Esophagus squamous epithelium (tissue), 5 donors: ENCODE data around the gene CCL23. TPM values are rescaled to one million over a fixed set of nuclear protein-coding genes. Genes with fewer than 3 reads are reported as not detected.

ENCODE experiments used
- DNase-seq: peaks from one replicate; lab custom pipeline; 2025; lab: John Stamatoyannopoulos, UW
- H3K27ac ChIP-seq, 4 donors: fragments of 200-600 bp; sonication (generic); one replicate each; pipeline ENCODE4 v1.5.1; 2016 to 2019; ENCODE audit warnings: mild to moderate bottlenecking in 1 of 4
- H3K27me3 ChIP-seq, 4 donors: fragments of 200-600 bp; sonication (generic); 1 replicate in 3 of 4; 2 replicates in 1 of 4; pipeline versions ENCODE4 v1.5.1 to v1.6.0; 2017 to 2021; ENCODE audit warnings: antibody characterized with exemption in 1 of 4
- H3K36me3 ChIP-seq, 3 donors: fragments of 200-600 bp; sonication (generic); one replicate each; pipeline ENCODE4 v1.5.1; 2016 to 2019
- H3K4me1 ChIP-seq, 3 donors: fragments of 200-600 bp; sonication (generic); one replicate each; pipeline ENCODE4 v1.5.1; 2017 to 2019
- H3K4me3 ChIP-seq, 4 donors: fragments of 200-600 bp; sonication (generic); 1 replicate in 3 of 4; 2 replicates in 1 of 4; pipeline ENCODE4 v1.5.1; 2016 to 2019; ENCODE audit warnings: mild to moderate bottlenecking in 2 of 4, moderate library complexity in 1 of 4
- H3K9me3 ChIP-seq, 3 donors: fragments of 200-600 bp; sonication (generic); one replicate each; pipeline ENCODE4 v1.5.1; 2016 to 2019
- POLR2A ChIP-seq, 4 donors: fragments of 450-650 bp; IDR thresholded peaks; one replicate each; pipeline ENCODE4 v1.6.1; 2017; ENCODE audit warnings: antibody characterized with exemption in 4 of 4, mild to moderate bottlenecking in 4 of 4, moderate library complexity in 3 of 4
- WGBS, 2 donors: methylation state at CpG; one replicate each; pipeline ENCODE4 v1.1.5; 2018; 5-methylcytosine and 5-hydroxymethylcytosine counted together
- intact Hi-C: fragments of 100-400 bp; cut with DNase I; formaldehyde crosslinking; loops from one replicate; pipeline ENCODE4 v1.15.0; 2022
- total RNA-seq, 4 donors: library from RNA; depleted of rRNA; stranded (reverse); fragments of >200 nt; gene quantifications; one replicate each; pipeline ENCODE4 v1.1.0, GENCODE V29; 2016
- TF ChIP-seq, protein P1 (sequence below), 6 experiments: fragments of 450-650 bp in 4 of 6; fragments of 200-600 bp in 2 of 6; sonication (generic) in 2 of 6; IDR thresholded peaks; one replicate each; pipeline ENCODE4 v1.5.1; 2016 to 2019; ENCODE audit warnings: antibody characterized with exemption in 6 of 6, mild to moderate bottlenecking in 4 of 6, moderate library complexity in 4 of 6
- donor health status: DM: yes; HTN: yes; CAD: no.

The CCL23 gene
- total RNA-seq, 4 donors from 2014 or later: 2.0 to 13.4 (median 3.4) TPM

DNA sequence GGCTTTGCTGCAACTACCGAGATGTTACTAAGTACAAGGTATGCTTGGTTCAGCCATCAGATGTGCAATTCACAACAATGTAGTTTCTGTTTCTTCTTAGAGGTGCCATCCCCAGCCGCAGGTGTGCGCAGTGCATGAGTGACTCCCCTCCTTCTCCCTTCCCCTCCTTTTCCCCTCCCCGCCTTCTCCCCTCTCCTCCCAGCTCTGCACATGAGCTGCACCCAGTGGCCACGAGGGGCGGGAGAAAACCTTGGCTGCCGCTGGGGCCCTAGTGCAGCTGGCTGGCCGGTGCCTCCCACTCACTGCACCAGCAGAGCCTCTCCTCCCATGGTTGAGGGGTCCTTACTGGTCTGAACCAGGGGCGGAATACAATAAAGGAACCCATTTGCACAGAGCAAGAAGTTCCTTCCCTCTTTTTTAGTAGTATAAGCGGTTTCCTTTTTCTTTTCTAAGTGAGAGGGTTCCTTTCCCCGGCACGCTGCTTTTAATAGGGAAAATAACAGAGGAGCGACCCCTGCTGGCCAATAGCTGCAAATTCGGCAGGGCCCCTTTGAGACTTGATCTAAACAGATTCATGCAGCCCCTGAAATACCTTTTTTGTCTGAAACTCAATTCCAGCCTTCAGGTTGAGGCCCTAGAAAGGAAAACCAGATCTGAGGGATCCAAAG lies 8.6 kb downstream of the CCL23 start:
- Histone ChIP-seq H3K9me3 (peaks cover 0 to 4% (median 0%) of the 10 kb centered on the region in 3 donors), H3K27ac (no peak overlapping the region), H3K27me3 (no peaks in the 10 kb centered on the region), H3K4me1 (no peaks in the 10 kb centered on the region), H3K4me3 (no peak overlapping the region), H3K36me3 (no peaks in the 10 kb centered on the region)
- intact Hi-C loops: no loop called here
- TF ChIP-seq POLR2A (IDR thresholded peaks at IDR 0.05): no peak
- TF ChIP-seq, protein P1, sequence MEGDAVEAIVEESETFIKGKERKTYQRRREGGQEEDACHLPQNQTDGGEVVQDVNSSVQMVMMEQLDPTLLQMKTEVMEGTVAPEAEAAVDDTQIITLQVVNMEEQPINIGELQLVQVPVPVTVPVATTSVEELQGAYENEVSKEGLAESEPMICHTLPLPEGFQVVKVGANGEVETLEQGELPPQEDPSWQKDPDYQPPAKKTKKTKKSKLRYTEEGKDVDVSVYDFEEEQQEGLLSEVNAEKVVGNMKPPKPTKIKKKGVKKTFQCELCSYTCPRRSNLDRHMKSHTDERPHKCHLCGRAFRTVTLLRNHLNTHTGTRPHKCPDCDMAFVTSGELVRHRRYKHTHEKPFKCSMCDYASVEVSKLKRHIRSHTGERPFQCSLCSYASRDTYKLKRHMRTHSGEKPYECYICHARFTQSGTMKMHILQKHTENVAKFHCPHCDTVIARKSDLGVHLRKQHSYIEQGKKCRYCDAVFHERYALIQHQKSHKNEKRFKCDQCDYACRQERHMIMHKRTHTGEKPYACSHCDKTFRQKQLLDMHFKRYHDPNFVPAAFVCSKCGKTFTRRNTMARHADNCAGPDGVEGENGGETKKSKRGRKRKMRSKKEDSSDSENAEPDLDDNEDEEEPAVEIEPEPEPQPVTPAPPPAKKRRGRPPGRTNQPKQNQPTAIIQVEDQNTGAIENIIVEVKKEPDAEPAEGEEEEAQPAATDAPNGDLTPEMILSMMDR (IDR thresholded peaks at IDR 0.05): peak in 2 of 6 experiments; percentile 17 to 28
- WGBS, 2 donors: 70 to 77% methylated on average over 9 to 14 of the region's 14 CpGs
- DNase-seq: no peak

DNA sequence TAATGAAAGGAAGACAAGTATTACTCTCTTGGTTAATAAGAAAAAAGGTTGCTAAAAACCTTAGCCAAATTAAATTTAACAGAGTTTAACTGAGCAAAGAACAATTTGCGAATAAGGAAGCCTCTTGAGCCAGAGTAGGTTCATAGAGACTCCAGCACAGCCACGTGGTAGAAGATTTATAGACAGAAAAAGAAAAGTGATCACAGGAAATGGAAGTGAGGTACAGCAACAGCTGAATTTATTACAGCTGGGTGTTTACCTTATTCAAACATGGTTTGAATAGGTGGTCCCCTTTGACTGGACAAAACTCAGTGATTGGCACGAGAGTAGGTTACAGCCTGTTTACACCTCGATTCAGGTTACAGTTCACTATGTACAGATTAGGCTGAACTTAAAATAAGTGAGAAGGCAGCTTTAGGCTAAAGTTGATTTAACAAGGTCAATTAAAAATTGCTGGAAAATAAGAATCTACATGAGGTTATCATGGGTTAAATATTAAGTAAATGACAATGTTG lies 13.1 kb downstream of the CCL23 start:
- TF ChIP-seq POLR2A (IDR thresholded peaks at IDR 0.05): no peak
- TF ChIP-seq, protein P1 (IDR thresholded peaks at IDR 0.05): no peak
- intact Hi-C loops: no loop called here
- Histone ChIP-seq H3K36me3 (no peaks in the 10 kb centered on the region), H3K27ac (no peak overlapping the region), H3K4me3 (no peak overlapping the region), H3K27me3 (peaks cover 0 to 5% (median 0%) of the 10 kb centered on the region in 4 donors), H3K9me3 (no peaks in the 10 kb centered on the region), H3K4me1 (no peaks in the 10 kb centered on the region)
- no peak for DNase-seq
- WGBS, 2 donors: 39 to 46% methylated on average over 4 of the region's 4 CpGs

DNA sequence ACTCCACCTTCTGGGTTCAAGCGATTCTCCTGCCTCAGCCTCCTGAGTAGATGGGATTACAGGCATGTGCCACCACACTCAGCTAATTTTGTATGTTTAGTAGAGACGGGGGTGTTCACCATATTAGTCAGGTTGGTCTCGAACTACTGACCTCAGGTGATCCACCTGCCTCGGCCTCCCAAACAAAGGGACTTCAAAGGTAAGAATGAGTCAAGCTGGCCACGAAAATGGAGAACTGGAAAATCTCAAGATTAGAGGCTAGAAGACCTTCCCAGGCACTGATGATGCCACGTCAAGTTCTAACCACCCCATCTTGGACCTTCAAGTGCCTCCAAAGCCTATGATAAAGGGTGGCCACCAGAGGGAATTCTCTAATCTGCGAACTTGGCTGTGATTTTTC lies 15.1 kb downstream of the CCL23 start:
- intact Hi-C loops: no loop called here
- Histone ChIP-seq H3K36me3 (no peaks in the 10 kb centered on the region), H3K27me3 (peaks cover 0 to 15% (median 0%) of the 10 kb centered on the region in 4 donors), H3K4me3 (no peak overlapping the region), H3K9me3 (no peaks in the 10 kb centered on the region), H3K27ac (no peak overlapping the region), H3K4me1 (no peaks in the 10 kb centered on the region)
- 71 to 81% methylated on average over 4 to 5 of the region's 7 CpGs for WGBS, 2 donors
- no peak for TF ChIP-seq POLR2A (IDR thresholded peaks at IDR 0.05)
- TF ChIP-seq, protein P1 (IDR thresholded peaks at IDR 0.05): no peak
- DNase-seq: no peak

DNA sequence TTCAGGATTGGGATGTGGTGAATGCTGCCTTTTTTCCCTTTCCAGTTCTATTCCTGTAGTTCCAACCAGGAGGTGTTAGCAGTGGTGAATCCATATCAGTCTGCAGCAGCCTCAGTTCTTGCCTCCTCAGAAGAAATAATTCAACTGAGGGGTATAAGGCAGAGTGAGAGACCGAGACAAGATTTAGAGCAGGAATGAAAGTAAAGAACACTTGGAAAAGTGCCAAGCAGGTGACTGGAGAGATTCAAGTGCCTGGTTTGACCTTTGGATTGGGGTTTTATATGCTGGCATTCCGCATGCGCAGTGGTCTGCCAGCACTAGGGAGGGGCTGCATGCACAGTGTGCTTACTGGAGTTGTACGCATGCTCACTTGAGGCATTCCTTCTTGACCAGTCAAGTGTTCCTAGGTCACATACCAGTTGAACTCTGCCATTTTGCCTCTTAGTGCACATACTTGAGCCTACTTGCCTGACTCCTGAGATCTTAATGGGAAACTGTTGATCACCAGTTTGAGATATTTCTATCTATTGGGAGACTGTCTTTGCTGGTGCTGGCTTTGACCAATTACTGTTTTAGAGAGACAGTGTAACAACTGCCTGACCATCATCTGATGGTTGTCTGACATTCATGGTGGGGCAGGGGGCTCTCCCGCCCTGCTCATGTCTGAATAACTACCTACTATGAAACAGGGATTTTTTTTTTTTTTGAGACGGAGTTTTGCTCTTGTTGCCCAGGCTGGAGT lies 15.7 kb downstream of the CCL23 start:
- Histone ChIP-seq H3K27ac (no peak overlapping the region), H3K9me3 (no peaks in the 10 kb centered on the region), H3K36me3 (no peaks in the 10 kb centered on the region), H3K4me1 (no peaks in the 10 kb centered on the region), H3K27me3 (peaks cover 0 to 15% (median 0%) of the 10 kb centered on the region in 4 donors), H3K4me3 (no peak overlapping the region)
- 70 to 77% methylated on average over 6 of the region's 6 CpGs for WGBS, 2 donors
- TF ChIP-seq, protein P1 (IDR thresholded peaks at IDR 0.05): no peak
- no peak for TF ChIP-seq POLR2A (IDR thresholded peaks at IDR 0.05)
- intact Hi-C loops: no loop called here
- no peak for DNase-seq
